Fibroblast of the conjunctiva (primary cell): ENCODE data around the gene AP2A2.

Experiments
- DNase-seq: peaks from one replicate; pipeline ENCODE4 v3.0.0-alpha.2; 2010; ENCODE audit warnings: low read depth

Gene AP2A2

DNA sequence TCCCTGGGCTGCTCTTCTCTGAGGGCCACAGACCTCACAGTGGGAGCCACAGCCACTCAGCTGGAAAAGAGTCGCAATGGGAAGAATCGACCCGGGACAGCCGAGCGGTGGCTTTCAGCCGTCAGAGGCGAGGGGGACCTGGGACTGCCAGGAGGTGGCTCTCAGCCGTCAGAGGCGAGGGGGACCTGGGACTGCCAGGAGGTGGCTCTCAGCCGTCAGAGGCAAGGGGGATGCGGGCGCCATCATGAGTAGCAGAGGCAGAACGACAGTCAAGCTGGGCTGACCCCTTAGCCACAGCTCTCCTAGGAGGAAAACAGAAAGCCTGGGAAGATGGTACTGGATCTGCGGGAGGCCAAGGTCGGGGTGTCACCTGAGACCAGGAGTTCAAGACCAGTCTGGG is 134.1 kb downstream of the AP2A2 start:
- no peak for DNase-seq

DNA sequence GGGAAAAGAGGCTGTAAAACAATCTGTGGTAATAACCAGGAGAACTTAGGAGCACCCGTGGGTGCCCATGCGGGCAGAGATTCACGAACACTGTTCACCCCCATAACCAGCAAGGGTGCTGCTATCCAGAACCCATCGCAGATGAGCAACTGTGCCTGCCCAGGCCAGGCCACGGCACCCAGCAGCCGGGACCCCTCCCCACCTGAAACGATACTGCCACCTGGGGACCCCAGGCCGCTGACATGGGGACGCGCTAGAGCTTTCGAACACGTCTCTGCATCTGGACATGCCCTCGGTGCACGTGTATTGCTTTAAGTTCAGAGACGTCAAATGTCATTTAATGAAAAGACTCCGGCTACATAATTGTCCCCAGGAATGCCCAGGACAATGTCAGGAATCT is 134.7 kb downstream of the AP2A2 start:
- no peak for DNase-seq

DNA sequence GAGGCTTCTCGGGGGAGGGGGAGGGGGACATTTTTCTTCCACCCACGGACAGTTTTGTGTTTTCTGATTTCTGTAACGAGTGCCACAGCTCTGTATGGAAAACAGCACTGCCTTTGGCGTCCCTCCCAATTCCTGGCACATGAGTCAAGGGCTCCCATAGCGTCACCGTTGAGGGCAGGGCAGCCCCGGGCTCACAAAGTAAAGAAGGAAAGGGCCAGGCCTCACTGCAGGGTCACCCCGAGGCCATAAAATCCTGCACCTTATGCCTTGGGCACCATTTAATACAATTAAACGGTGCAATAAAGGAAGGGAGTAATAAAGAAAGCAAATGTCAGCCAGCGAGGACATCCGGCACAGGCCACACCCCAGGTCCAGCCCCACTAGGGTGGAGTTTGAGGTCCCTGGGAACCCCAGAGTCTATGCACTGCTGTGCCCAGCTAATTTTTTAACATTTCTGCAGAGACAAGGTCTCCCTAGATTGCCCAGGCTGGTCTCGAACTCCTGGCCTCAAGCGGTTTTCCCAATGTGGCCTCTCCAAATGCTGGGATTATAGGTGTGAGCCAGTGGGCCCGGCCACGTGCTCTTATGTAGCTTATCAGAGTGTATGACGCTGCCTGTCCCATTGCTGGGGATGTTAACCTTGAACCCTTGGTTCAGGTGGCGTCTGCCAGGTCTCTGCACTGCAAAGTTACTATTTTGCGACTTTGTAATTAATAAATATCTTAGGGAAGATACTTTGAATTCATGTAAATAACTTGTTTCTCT is 135.4 kb downstream of the AP2A2 start:
- DNase-seq = no peak
